ENCODE results near the gene LCN6. TPM values are rescaled to one million over a fixed set of nuclear protein-coding genes. Genes with fewer than 3 reads are reported as not detected.

Gene LCN6
- total and polyA plus RNA-seq, 2 of the 13 experiments (the other 11 are each of a cell fraction or from before 2014, with no cell fraction given): not detected

- TF ChIP-seq, protein P1, sequence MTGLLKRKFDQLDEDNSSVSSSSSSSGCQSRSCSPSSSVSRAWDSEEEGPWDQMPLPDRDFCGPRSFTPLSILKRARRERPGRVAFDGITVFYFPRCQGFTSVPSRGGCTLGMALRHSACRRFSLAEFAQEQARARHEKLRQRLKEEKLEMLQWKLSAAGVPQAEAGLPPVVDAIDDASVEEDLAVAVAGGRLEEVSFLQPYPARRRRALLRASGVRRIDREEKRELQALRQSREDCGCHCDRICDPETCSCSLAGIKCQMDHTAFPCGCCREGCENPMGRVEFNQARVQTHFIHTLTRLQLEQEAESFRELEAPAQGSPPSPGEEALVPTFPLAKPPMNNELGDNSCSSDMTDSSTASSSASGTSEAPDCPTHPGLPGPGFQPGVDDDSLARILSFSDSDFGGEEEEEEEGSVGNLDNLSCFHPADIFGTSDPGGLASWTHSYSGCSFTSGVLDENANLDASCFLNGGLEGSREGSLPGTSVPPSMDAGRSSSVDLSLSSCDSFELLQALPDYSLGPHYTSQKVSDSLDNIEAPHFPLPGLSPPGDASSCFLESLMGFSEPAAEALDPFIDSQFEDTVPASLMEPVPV (CRISPR knock-in tag; IDR thresholded peaks at IDR 0.05): peak; percentile 82
- TF ChIP-seq, protein P2, sequence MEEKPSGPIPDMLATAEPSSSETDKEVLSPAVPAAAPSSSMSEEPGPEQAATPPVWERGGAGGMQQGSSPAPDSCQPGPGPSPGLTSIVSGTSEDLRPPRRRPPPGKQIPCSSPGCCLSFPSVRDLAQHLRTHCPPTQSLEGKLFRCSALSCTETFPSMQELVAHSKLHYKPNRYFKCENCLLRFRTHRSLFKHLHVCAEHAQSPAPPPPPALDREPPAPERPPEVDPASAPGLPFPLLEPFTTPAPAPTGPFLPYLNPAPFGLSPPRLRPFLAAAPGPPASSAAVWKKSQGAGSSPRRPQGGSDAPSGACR (CRISPR knock-in tag; IDR thresholded peaks at IDR 0.05): no peak
- TF ChIP-seq, protein P3, sequence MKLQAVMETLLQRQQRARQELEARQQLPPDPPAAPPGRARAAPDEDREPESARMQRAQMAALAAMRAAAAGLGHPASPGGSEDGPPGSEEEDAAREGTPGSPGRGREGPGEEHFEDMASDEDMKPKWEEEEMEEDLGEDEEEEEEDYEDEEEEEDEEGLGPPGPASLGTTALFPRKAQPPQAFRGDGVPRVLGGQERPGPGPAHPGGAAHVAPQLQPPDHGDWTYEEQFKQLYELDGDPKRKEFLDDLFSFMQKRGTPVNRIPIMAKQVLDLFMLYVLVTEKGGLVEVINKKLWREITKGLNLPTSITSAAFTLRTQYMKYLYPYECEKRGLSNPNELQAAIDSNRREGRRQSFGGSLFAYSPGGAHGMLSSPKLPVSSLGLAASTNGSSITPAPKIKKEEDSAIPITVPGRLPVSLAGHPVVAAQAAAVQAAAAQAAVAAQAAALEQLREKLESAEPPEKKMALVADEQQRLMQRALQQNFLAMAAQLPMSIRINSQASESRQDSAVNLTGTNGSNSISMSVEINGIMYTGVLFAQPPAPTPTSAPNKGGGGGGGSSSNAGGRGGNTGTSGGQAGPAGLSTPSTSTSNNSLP (IDR thresholded peaks at IDR 0.05; ENCODE audit: low read depth, low read length): no peak
- peak; percentile 6; the same call in 1 of the 2 replicates for TF ChIP-seq MEIS1 (CRISPR knock-in tag; IDR thresholded peaks at IDR 0.05; ENCODE audit: borderline replicate concordance)
- TF ChIP-seq, protein P4, sequence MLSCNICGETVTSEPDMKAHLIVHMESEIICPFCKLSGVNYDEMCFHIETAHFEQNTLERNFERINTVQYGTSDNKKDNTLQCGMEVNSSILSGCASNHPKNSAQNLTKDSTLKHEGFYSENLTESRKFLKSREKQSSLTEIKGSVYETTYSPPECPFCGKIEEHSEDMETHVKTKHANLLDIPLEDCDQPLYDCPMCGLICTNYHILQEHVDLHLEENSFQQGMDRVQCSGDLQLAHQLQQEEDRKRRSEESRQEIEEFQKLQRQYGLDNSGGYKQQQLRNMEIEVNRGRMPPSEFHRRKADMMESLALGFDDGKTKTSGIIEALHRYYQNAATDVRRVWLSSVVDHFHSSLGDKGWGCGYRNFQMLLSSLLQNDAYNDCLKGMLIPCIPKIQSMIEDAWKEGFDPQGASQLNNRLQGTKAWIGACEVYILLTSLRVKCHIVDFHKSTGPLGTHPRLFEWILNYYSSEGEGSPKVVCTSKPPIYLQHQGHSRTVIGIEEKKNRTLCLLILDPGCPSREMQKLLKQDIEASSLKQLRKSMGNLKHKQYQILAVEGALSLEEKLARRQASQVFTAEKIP (CRISPR knock-in tag; IDR thresholded peaks at IDR 0.05; ENCODE audit: borderline replicate concordance): no peak
- TF ChIP-seq ZNF558 (CRISPR knock-in tag; IDR thresholded peaks at IDR 0.05; ENCODE audit: borderline replicate concordance): peak; percentile 25; the same call in 1 of the 2 replicates
- TF ChIP-seq, protein P5, sequence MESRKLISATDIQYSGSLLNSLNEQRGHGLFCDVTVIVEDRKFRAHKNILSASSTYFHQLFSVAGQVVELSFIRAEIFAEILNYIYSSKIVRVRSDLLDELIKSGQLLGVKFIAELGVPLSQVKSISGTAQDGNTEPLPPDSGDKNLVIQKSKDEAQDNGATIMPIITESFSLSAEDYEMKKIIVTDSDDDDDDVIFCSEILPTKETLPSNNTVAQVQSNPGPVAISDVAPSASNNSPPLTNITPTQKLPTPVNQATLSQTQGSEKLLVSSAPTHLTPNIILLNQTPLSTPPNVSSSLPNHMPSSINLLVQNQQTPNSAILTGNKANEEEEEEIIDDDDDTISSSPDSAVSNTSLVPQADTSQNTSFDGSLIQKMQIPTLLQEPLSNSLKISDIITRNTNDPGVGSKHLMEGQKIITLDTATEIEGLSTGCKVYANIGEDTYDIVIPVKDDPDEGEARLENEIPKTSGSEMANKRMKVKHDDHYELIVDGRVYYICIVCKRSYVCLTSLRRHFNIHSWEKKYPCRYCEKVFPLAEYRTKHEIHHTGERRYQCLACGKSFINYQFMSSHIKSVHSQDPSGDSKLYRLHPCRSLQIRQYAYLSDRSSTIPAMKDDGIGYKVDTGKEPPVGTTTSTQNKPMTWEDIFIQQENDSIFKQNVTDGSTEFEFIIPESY (CRISPR knock-in tag; IDR thresholded peaks at IDR 0.05): peak; percentile 70; the same call in 1 of the 2 replicates
- TF ChIP-seq, protein P6, sequence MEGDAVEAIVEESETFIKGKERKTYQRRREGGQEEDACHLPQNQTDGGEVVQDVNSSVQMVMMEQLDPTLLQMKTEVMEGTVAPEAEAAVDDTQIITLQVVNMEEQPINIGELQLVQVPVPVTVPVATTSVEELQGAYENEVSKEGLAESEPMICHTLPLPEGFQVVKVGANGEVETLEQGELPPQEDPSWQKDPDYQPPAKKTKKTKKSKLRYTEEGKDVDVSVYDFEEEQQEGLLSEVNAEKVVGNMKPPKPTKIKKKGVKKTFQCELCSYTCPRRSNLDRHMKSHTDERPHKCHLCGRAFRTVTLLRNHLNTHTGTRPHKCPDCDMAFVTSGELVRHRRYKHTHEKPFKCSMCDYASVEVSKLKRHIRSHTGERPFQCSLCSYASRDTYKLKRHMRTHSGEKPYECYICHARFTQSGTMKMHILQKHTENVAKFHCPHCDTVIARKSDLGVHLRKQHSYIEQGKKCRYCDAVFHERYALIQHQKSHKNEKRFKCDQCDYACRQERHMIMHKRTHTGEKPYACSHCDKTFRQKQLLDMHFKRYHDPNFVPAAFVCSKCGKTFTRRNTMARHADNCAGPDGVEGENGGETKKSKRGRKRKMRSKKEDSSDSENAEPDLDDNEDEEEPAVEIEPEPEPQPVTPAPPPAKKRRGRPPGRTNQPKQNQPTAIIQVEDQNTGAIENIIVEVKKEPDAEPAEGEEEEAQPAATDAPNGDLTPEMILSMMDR (CRISPR knock-in tag; IDR thresholded peaks at IDR 0.05): peak; percentile 90
- TF ChIP-seq, protein P7, sequence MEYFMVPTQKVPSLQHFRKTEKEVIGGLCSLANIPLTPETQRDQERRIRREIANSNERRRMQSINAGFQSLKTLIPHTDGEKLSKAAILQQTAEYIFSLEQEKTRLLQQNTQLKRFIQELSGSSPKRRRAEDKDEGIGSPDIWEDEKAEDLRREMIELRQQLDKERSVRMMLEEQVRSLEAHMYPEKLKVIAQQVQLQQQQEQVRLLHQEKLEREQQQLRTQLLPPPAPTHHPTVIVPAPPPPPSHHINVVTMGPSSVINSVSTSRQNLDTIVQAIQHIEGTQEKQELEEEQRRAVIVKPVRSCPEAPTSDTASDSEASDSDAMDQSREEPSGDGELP (IDR thresholded peaks at IDR 0.05; ENCODE audit: borderline replicate concordance, low read depth): no peak
- TF ChIP-seq, protein P8, sequence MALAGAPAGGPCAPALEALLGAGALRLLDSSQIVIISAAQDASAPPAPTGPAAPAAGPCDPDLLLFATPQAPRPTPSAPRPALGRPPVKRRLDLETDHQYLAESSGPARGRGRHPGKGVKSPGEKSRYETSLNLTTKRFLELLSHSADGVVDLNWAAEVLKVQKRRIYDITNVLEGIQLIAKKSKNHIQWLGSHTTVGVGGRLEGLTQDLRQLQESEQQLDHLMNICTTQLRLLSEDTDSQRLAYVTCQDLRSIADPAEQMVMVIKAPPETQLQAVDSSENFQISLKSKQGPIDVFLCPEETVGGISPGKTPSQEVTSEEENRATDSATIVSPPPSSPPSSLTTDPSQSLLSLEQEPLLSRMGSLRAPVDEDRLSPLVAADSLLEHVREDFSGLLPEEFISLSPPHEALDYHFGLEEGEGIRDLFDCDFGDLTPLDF (CRISPR knock-in tag; IDR thresholded peaks at IDR 0.05): no peak; the same call in 1 of the 2 replicates
- peak; percentile 94 for TF ChIP-seq RNF2 (conservative IDR thresholded peaks at IDR 0.05; ENCODE audit: low read depth)
- no peak for TF ChIP-seq ZNF569 (CRISPR knock-in tag; IDR thresholded peaks at IDR 0.05; ENCODE audit: borderline replicate concordance)
- TF ChIP-seq HMGXB4 (CRISPR knock-in tag; IDR thresholded peaks at IDR 0.05; ENCODE audit: borderline replicate concordance in 1 of 2, low read depth in 1 of 2): peak; percentile 90 to 93
These were observed 20.2 kb downstream of the LCN6 start (continued) for GRCh38 chr9:136728080-136728547.
